Osteoblast (primary cell): ENCODE data around the gene TMEM185B. TPM values are rescaled to one million over a fixed set of nuclear protein-coding genes. Genes with fewer than 3 reads are reported as not detected.

Experiments
- DNase-seq: peaks from one replicate; pipeline ENCODE4 v3.0.0; 2011; ENCODE audit warnings: low spot score, mixed read lengths; ENCODE audit not compliant: insufficient read length; ENCODE audit errors: missing footprints
- H2AFZ ChIP-seq: 2 replicates; pipeline ENCODE4 v1.6.0; 2011; ENCODE audit warnings: mild to moderate bottlenecking, low read length
- H3K27ac ChIP-seq: 2 replicates; pipeline ENCODE4 v1.5.1; 2011; ENCODE audit warnings: mild to moderate bottlenecking, low read depth, low read length, moderate library complexity
- H3K27me3 ChIP-seq: 2 replicates; pipeline ENCODE4 v1.6.0; 2012; ENCODE audit warnings: mild to moderate bottlenecking, control low read depth, inconsistent platforms, low read length, moderate library complexity; ENCODE audit not compliant: insufficient read depth
- H3K36me3 ChIP-seq: 2 replicates; pipeline ENCODE4 v1.5.1; 2011; ENCODE audit warnings: mild to moderate bottlenecking, low read length, control low read depth, moderate library complexity; ENCODE audit not compliant: insufficient read depth
- H3K4me1 ChIP-seq: 2 replicates; pipeline ENCODE4 v1.5.1; 2011; ENCODE audit warnings: mild to moderate bottlenecking, low read length, control low read depth, moderate library complexity; ENCODE audit not compliant: insufficient read depth
- H3K4me2 ChIP-seq: 2 replicates; pipeline ENCODE4 v1.6.0; 2011; ENCODE audit warnings: mild to moderate bottlenecking, low read length; ENCODE audit not compliant: insufficient read depth
- H3K4me3 ChIP-seq: fragments of 200-600 bp; sonication (generic); 3 replicates; pipeline ENCODE4 v1.5.1; 2012; ENCODE audit warnings: mild to moderate bottlenecking, low read length, inconsistent platforms; ENCODE audit not compliant: insufficient read depth
- H3K79me2 ChIP-seq: 2 replicates; pipeline ENCODE4 v1.6.0; 2012; ENCODE audit warnings: mild to moderate bottlenecking, low read length, control low read depth, inconsistent platforms; ENCODE audit not compliant: insufficient read depth
- H3K9me3 ChIP-seq: 2 replicates; pipeline ENCODE4 v1.5.1; 2011; ENCODE audit warnings: low read depth, low read length, control low read depth
- H4K20me1 ChIP-seq: 2 replicates; pipeline ENCODE4 v1.6.0; 2012; ENCODE audit warnings: mild to moderate bottlenecking, low read length, control low read depth; ENCODE audit not compliant: insufficient read depth
- CTCF ChIP-seq: IDR thresholded peaks from 2 replicates; pipeline ENCODE4 v1.5.1; 2011; ENCODE audit warnings: mild to moderate bottlenecking, low read depth, low read length, moderate library complexity; ENCODE audit errors: extremely low read depth
- total RNA-seq: library from RNA; depleted of rRNA; stranded (reverse); fragments of >200 nt; gene quantifications from 2 replicates; pipeline ENCODE4 v1.2.3, GENCODE V29; 2012

Gene TMEM185B
- 42.1 and 46.7 TPM in 2 replicates for total RNA-seq

GRCh38 chr2:120223034-120223912, at the start of gene TMEM185B:
Gene TMEM185B, minus strand, starts transcription at chr2:120223400. Its CDS starts 424 bp downstream, at chr2:120222976.
- peaks cover 19% of the 10 kb centered on the region for H3K79me2 ChIP-seq
- H2AFZ ChIP-seq: peak within 1 kb of the TSS; percentile 95
- H3K4me3 ChIP-seq: peak within 1 kb of the TSS; percentile 84
- peak within 1 kb of the TSS; percentile 81 for H3K27ac ChIP-seq
- peak within 1 kb of the TSS; percentile 87 for H3K4me2 ChIP-seq
- peaks cover 22% of the 10 kb centered on the region for H3K4me1 ChIP-seq
- peaks cover 9% of the 10 kb centered on the region for H4K20me1 ChIP-seq
- H3K9me3 ChIP-seq: no peaks in the 10 kb centered on the region
- peak; percentile 16 for TF ChIP-seq CTCF
- DNase-seq: peak; percentile 100
- H3K36me3 ChIP-seq: no peaks in the 10 kb centered on the region
- no peaks in the 10 kb centered on the region for H3K27me3 ChIP-seq

- Histone ChIP-seq H3K27ac (no peak overlapping the region), H3K9me3 (no peaks in the 10 kb centered on the region), H3K27me3 (no peaks in the 10 kb centered on the region), H2AFZ (no peak overlapping the region), H4K20me1 (peaks cover 64% of the 10 kb centered on the region), H3K4me2 (no peak overlapping the region), H3K4me3 (no peak overlapping the region), H3K4me1 (peaks cover 3% of the 10 kb centered on the region), H3K36me3 (peaks cover 5% of the 10 kb centered on the region), H3K79me2 (peaks cover 99% of the 10 kb centered on the region)
- no peak for DNase-seq
- TF ChIP-seq CTCF: no peak
These were observed 48.6 kb upstream of the TMEM185B start for GRCh38 chr2:120271711-120272379.

- H3K9me3 ChIP-seq: no peaks in the 10 kb centered on the region
- H2AFZ ChIP-seq: no peak overlapping the region
- H3K79me2 ChIP-seq: peaks cover 98% of the 10 kb centered on the region
- H3K27ac ChIP-seq: no peak overlapping the region
- no peak for TF ChIP-seq CTCF
- H3K27me3 ChIP-seq: no peaks in the 10 kb centered on the region
- peaks cover 3% of the 10 kb centered on the region for H3K4me1 ChIP-seq
- DNase-seq: no peak
- H3K4me2 ChIP-seq: no peak overlapping the region
- peaks cover 5% of the 10 kb centered on the region for H3K36me3 ChIP-seq
- H3K4me3 ChIP-seq: no peak overlapping the region
- peaks cover 54% of the 10 kb centered on the region for H4K20me1 ChIP-seq
These were observed 46.6 kb upstream of the TMEM185B start for GRCh38 chr2:120269816-120270215.
